ENCODE results near the gene CRB2.

The CRB2 gene

GRCh38 chr9:123365881-123366528 lies 10.0 kb downstream of the CRB2 start:
- peaks cover 26% of the 10 kb centered on the region for H3K4me1 Mint-ChIP-seq
- no peak overlapping the region for H3K4me3 Mint-ChIP-seq
- H3K27ac Mint-ChIP-seq = peak overlapping the region in 2 of 3 experiments; percentile 79 to 91
- H3K27me3 Mint-ChIP-seq (ENCODE audit: low read depth) = peaks cover 9% of the 10 kb centered on the region
- no peaks in the 10 kb centered on the region for H3K9me3 Mint-ChIP-seq
- peaks cover 8% of the 10 kb centered on the region for H3K36me3 Mint-ChIP-seq (ENCODE audit: low read depth)
- no peak for TF ChIP-seq CTCF (IDR thresholded peaks at IDR 0.05; ENCODE audit: unreplicated experiment in 3 of 3)

GRCh38 chr9:123368023-123368422 lies 12.0 kb downstream of the CRB2 start:
- H3K9me3 Mint-ChIP-seq = no peaks in the 10 kb centered on the region
- H3K4me3 Mint-ChIP-seq = peak overlapping the region in 1 of 3 experiments; percentile 23
- TF ChIP-seq CTCF (IDR thresholded peaks at IDR 0.05; ENCODE audit: unreplicated experiment in 3 of 3) = no peak
- H3K27me3 Mint-ChIP-seq (ENCODE audit: low read depth) = peaks cover 13% of the 10 kb centered on the region
- H3K36me3 Mint-ChIP-seq (ENCODE audit: low read depth) = peaks cover 8% of the 10 kb centered on the region
- peak overlapping the region; percentile 31 to 83 (median 72) for H3K27ac Mint-ChIP-seq
- peaks cover 28% of the 10 kb centered on the region for H3K4me1 Mint-ChIP-seq

- Mint-ChIP-seq H3K36me3 (ENCODE audit: low read depth) (peaks cover 8% of the 10 kb centered on the region), H3K4me3 (no peak overlapping the region), H3K27ac (peak overlapping the region; percentile 36 to 83 (median 62)), H3K4me1 (peaks cover 27% of the 10 kb centered on the region), H3K9me3 (no peaks in the 10 kb centered on the region), H3K27me3 (ENCODE audit: low read depth) (peaks cover 13% of the 10 kb centered on the region)
- no peak for TF ChIP-seq CTCF (IDR thresholded peaks at IDR 0.05; ENCODE audit: unreplicated experiment in 3 of 3)
Measured at GRCh38 chr9:123368536-123369153, 12.6 kb downstream of the CRB2 start.

GRCh38 chr9:123369296-123369695 lies 13.3 kb downstream of the CRB2 start:
- Mint-ChIP-seq H3K36me3 (ENCODE audit: low read depth) (peaks cover 11% of the 10 kb centered on the region), H3K4me1 (peaks cover 25% of the 10 kb centered on the region), H3K4me3 (no peak overlapping the region), H3K9me3 (no peaks in the 10 kb centered on the region), H3K27ac (peak overlapping the region; percentile 36 to 74 (median 53)), H3K27me3 (ENCODE audit: low read depth) (peaks cover 13% of the 10 kb centered on the region)
- no peak for TF ChIP-seq CTCF (IDR thresholded peaks at IDR 0.05; ENCODE audit: unreplicated experiment in 3 of 3)

- TF ChIP-seq CTCF (IDR thresholded peaks at IDR 0.05; ENCODE audit: unreplicated experiment in 3 of 3) = no peak
- H3K4me3 Mint-ChIP-seq = no peak overlapping the region
- no peaks in the 10 kb centered on the region for H3K9me3 Mint-ChIP-seq
- H3K27ac Mint-ChIP-seq = peak overlapping the region in 1 of 3 experiments; percentile 74
- peaks cover 11% of the 10 kb centered on the region for H3K36me3 Mint-ChIP-seq (ENCODE audit: low read depth)
- H3K4me1 Mint-ChIP-seq = peaks cover 28% of the 10 kb centered on the region
- H3K27me3 Mint-ChIP-seq (ENCODE audit: low read depth) = peaks cover 13% of the 10 kb centered on the region
Measured at GRCh38 chr9:123370108-123370507, 14.1 kb downstream of the CRB2 start.
